Activated CD4-positive, alpha-beta memory T cell treated with anti-CD3 and anti-CD28 coated beads for 36 hours (primary cell): ENCODE data around the gene RNF2. TPM values are rescaled to one million over a fixed set of nuclear protein-coding genes. Genes with fewer than 3 reads are reported as not detected.

Experiments used
- CTCF ChIA-PET: fragments of 350-600 bp; sonication (Branson Sonifier 250); formaldehyde crosslinking; loops from one replicate; lab custom pipeline; 2021; ENCODE audit warnings: antibody characterized with exemption, inconsistent platforms; lab: Charles Lee
- POLR2A ChIA-PET: fragments of 350-600 bp; sonication (Branson Sonifier 250); formaldehyde crosslinking; loops from one replicate; lab custom pipeline; 2021; ENCODE audit warnings: antibody characterized with exemption; lab: Charles Lee
- DNase-seq: peaks from one replicate; pipeline ENCODE4 v3.0.0-alpha.2; 2020
- H3K27ac Mint-ChIP-seq: one replicate; pipeline ENCODE4 v1.8.0; 2021; ENCODE audit warnings: mixed read lengths
- H3K27me3 Mint-ChIP-seq: one replicate; pipeline ENCODE4 v1.8.0; 2021; ENCODE audit warnings: mixed read lengths
- H3K36me3 Mint-ChIP-seq: one replicate; pipeline ENCODE4 v1.8.0; 2021; ENCODE audit warnings: mixed read lengths
- H3K4me1 Mint-ChIP-seq: one replicate; pipeline ENCODE4 v1.8.0; 2021; ENCODE audit warnings: low read depth, mixed read lengths
- H3K4me3 Mint-ChIP-seq: one replicate; pipeline ENCODE4 v1.8.0; 2021; ENCODE audit warnings: mild to moderate bottlenecking, mixed read lengths
- H3K9me3 Mint-ChIP-seq: one replicate; pipeline ENCODE4 v1.8.0; 2021; ENCODE audit warnings: mixed read lengths
- intact Hi-C: fragments of 100-400 bp; cut with micrococcal nuclease; formaldehyde crosslinking; loops from one replicate; pipeline ENCODE4 v1.15.1; 2023
- total RNA-seq, 2 experiments: library from RNA; stranded (reverse); gene quantifications; one replicate each; pipeline ENCODE4 v1.2.3, GENCODE V29; 2021

The RNF2 gene
- total RNA-seq, 2 experiments from 2014 or later, result 20.7 to 21.2 TPM

- Mint-ChIP-seq H3K4me1 (no peaks in the 10 kb centered on the region), H3K36me3 (peaks cover 20% of the 10 kb centered on the region), H3K9me3 (peaks cover 42% of the 10 kb centered on the region), H3K4me3 (no peak overlapping the region), H3K27ac (no peak overlapping the region), H3K27me3 (no peaks in the 10 kb centered on the region)
- ChIA-PET CTCF (no interaction called here), POLR2A (no interaction called here)
- intact Hi-C loops, result no loop called here
- DNase-seq, result no peak
Measured at GRCh38 chr1:185108321-185108720, 63.0 kb downstream of the RNF2 start.

DNA sequence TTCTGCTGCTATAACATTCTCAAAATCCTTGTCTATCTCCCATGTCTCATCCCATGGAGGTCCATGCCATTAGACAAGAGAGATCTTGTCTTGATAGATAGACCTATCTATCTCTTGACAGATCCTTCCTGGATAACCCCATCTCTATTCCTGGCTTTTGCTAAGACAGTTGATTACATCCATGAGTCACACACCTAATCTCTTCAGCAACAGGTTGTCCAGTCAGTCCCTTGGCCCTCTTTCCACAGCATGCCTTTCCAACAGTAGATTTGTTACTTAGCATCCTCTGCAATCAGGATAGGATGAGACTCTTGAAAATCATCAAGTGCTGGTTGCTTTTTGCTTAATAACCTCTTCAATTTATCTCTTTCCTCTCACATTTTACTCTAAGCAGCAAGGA is 64.8 kb downstream of the RNF2 start:
- Mint-ChIP-seq H3K27me3 (no peaks in the 10 kb centered on the region), H3K9me3 (peaks cover 42% of the 10 kb centered on the region), H3K4me1 (no peaks in the 10 kb centered on the region), H3K4me3 (no peak overlapping the region), H3K27ac (no peak overlapping the region), H3K36me3 (peaks cover 11% of the 10 kb centered on the region)
- ChIA-PET POLR2A (no interaction called here), CTCF (no interaction called here)
- intact Hi-C loops, result no loop called here
- no peak for DNase-seq

- H3K36me3 Mint-ChIP-seq, result peaks cover 8% of the 10 kb centered on the region
- POLR2A ChIA-PET, result no interaction called here
- no peaks in the 10 kb centered on the region for H3K4me1 Mint-ChIP-seq
- H3K27me3 Mint-ChIP-seq, result no peaks in the 10 kb centered on the region
- intact Hi-C loops, result no loop called here
- H3K9me3 Mint-ChIP-seq, result peaks cover 30% of the 10 kb centered on the region
- CTCF ChIA-PET, result no interaction called here
- no peak overlapping the region for H3K4me3 Mint-ChIP-seq
- no peak overlapping the region for H3K27ac Mint-ChIP-seq
- no peak for DNase-seq
Measured at GRCh38 chr1:185111873-185112272, 66.5 kb downstream of the RNF2 start.

GRCh38 chr1:185112356-185112755 is 67.0 kb downstream of the RNF2 start:
- peaks cover 27% of the 10 kb centered on the region for H3K9me3 Mint-ChIP-seq
- no peaks in the 10 kb centered on the region for H3K27me3 Mint-ChIP-seq
- no peak for DNase-seq
- CTCF ChIA-PET, result no interaction called here
- intact Hi-C loops, result no loop called here
- H3K4me3 Mint-ChIP-seq, result no peak overlapping the region
- peaks cover 8% of the 10 kb centered on the region for H3K36me3 Mint-ChIP-seq
- no peaks in the 10 kb centered on the region for H3K4me1 Mint-ChIP-seq
- POLR2A ChIA-PET, result no interaction called here
- no peak overlapping the region for H3K27ac Mint-ChIP-seq

- CTCF ChIA-PET, result no interaction called here
- Mint-ChIP-seq H3K27ac (no peak overlapping the region), H3K4me3 (no peak overlapping the region), H3K9me3 (peaks cover 5% of the 10 kb centered on the region), H3K27me3 (no peaks in the 10 kb centered on the region), H3K4me1 (no peaks in the 10 kb centered on the region), H3K36me3 (peaks cover 33% of the 10 kb centered on the region)
- no peak for DNase-seq
- POLR2A ChIA-PET, result no interaction called here
- intact Hi-C loops, result no loop called here
Measured at GRCh38 chr1:185129708-185130107, 84.3 kb downstream of the RNF2 start.

DNA sequence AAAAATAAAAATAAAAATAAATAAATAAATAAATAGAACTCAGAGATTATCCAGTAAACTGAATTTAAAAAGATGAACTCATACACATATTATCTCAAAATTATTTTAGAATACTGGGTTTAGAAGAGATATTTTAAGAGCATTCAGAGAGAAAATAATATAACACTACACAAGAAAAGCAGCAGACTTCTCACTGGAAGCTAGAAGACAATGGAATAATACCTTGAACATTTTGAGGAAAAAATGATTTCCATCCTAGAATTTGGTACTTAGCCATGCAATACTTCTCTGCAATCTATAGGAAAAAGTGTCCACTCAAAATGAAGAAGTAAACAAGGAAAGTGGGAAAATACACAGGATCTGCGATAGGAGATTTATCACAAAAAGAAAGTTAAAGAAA is 87.2 kb downstream of the RNF2 start:
- H3K36me3 Mint-ChIP-seq, result peaks cover 44% of the 10 kb centered on the region

DNA sequence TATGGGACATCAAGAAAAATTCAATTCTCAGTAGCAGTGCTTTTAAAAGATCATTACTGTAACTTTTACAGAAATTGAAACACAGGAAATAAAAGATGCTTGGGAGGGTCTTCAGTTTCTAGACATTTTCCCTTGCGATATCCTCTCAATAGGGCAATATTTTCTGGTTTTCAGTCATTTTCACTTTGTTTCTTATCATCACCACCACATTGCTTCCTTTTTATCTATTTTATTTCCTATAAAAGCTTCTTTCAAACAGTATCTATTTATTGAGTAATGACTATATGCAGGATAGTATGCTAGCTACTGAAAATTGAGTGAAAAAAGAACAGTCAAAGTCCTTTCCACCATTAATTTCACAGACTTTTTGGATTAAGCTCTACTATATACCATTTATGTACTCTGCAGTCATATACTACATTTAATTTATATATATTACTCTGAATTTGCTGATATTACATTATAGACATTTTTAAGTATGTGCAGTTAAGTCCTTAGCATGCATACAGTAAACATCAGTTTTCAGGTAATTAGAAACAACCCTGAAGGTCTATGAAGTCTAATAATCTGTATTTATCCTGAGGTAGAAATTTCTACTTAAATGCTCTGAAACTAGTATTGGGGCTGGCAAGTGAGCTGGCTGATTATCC is 92.7 kb downstream of the RNF2 start:
- no peaks in the 10 kb centered on the region for H3K4me1 Mint-ChIP-seq
- H3K4me3 Mint-ChIP-seq, result no peak overlapping the region
- CTCF ChIA-PET, result interaction anchor here (1.1 kb wide), 1 partner anchor 32 kb away, joined by 4 read pairs; no protein-coding TSS in a partner anchor
- H3K9me3 Mint-ChIP-seq, result no peaks in the 10 kb centered on the region
- H3K27me3 Mint-ChIP-seq, result no peaks in the 10 kb centered on the region
- H3K36me3 Mint-ChIP-seq, result peaks cover 34% of the 10 kb centered on the region
- intact Hi-C loops, result no loop called here
- POLR2A ChIA-PET, result no interaction called here
- DNase-seq, result no peak
- H3K27ac Mint-ChIP-seq, result no peak overlapping the region

More for the DNA sequence above, 87.2 kb downstream of the RNF2 start:
- no peak overlapping the region for H3K4me3 Mint-ChIP-seq
- ChIA-PET POLR2A (no interaction called here), CTCF (interaction anchor here (0.6 kb wide), 1 partner anchor 331 kb away, joined by 4 read pairs; no protein-coding TSS in a partner anchor)
- no peak overlapping the region for H3K27ac Mint-ChIP-seq
- DNase-seq, result no peak
- peaks cover 5% of the 10 kb centered on the region for H3K9me3 Mint-ChIP-seq
- H3K27me3 Mint-ChIP-seq, result no peaks in the 10 kb centered on the region
- intact Hi-C loops, result no loop called here
- no peaks in the 10 kb centered on the region for H3K4me1 Mint-ChIP-seq

- Mint-ChIP-seq H3K27ac (no peak overlapping the region), H3K27me3 (no peaks in the 10 kb centered on the region), H3K36me3 (peaks cover 28% of the 10 kb centered on the region), H3K9me3 (no peaks in the 10 kb centered on the region), H3K4me1 (no peaks in the 10 kb centered on the region), H3K4me3 (no peak overlapping the region)
- ChIA-PET POLR2A (no interaction called here), CTCF (interaction anchor here (1.1 kb wide), 1 partner anchor 31 kb away, joined by 4 read pairs; no protein-coding TSS in a partner anchor)
- intact Hi-C loops, result no loop called here
- DNase-seq, result no peak
Measured at GRCh38 chr1:185139246-185139645, 93.9 kb downstream of the RNF2 start.

- Mint-ChIP-seq H3K9me3 (no peaks in the 10 kb centered on the region), H3K27ac (no peak overlapping the region), H3K4me3 (no peak overlapping the region), H3K27me3 (no peaks in the 10 kb centered on the region), H3K36me3 (peaks cover 32% of the 10 kb centered on the region), H3K4me1 (no peaks in the 10 kb centered on the region)
- ChIA-PET CTCF (no interaction called here), POLR2A (no interaction called here)
- no peak for DNase-seq
- intact Hi-C loops, result no loop called here
Measured at GRCh38 chr1:185144233-185144632, 98.9 kb downstream of the RNF2 start.

DNA sequence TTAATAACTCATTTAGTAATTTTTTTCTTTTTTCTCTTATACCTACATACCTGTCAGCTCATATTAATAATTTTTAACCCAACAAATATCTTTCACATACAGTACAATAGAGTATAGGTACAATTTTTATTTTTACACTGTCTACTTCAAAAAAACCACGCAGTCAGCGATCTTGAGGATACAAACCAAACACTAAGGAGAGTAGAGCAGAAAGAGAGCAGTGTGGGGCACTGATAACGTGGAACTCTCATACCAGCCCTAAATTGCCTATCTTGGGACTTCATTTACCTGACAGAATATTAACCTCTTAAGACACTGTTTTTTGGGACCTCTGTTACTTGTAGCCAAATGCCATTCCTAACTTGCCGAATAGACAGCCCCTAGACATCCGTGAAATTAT is 105.9 kb downstream of the RNF2 start:
- Mint-ChIP-seq H3K36me3 (peaks cover 24% of the 10 kb centered on the region), H3K27me3 (no peaks in the 10 kb centered on the region), H3K4me3 (no peak overlapping the region), H3K9me3 (no peaks in the 10 kb centered on the region), H3K4me1 (peaks cover 31% of the 10 kb centered on the region), H3K27ac (no peak overlapping the region)
- POLR2A ChIA-PET, result no interaction called here
- intact Hi-C loops, result loop anchor here (10.0 kb wide), 1 partner anchor 1516 kb away; the partner anchor contains the start of gene ARPC5
- no peak for DNase-seq
- CTCF ChIA-PET, result no interaction called here

Other genes starting within 250 kb of the RNF2 start
- gene NIBAN1, start 71.0 kb upstream of the RNF2 start, total RNA-seq, result 10 to 100 TPM; 18.7 to 19.8 TPM
- gene TRMT1L, start 111.4 kb downstream of the RNF2 start, total RNA-seq, result 10 to 100 TPM; 28.6 to 34.4 TPM
- 1 to 10 TPM; 2.3 to 3.0 TPM for gene SWT1, start 111.6 kb downstream of the RNF2 start, total RNA-seq